ENCODE data around the gene FBXL7. TPM values are rescaled to one million over a fixed set of nuclear protein-coding genes. Genes with fewer than 3 reads are reported as not detected.
A peak's percentile ranks its signal among the peaks of the same experiment; 100 is the strongest.

The FBXL7 gene
- total RNA-seq, 1 experiment from 2014 or later: not detected

- Histone ChIP-seq H3K27me3 (ENCODE audit: control insufficient read depth, insufficient read depth, low read length) (no peaks in the 10 kb centered on the region; the same call in 1 of the 2 replicates), H3K4me1 (ENCODE audit: control insufficient read depth, insufficient read depth, low read length) (no peaks in the 10 kb centered on the region), H3K27ac (ENCODE audit: low read length) (no peak overlapping the region), H3K36me3 (ENCODE audit: control insufficient read depth, insufficient read depth, low read length) (no peaks in the 10 kb centered on the region), H3K9me3 (ENCODE audit: control insufficient read depth, insufficient read depth, low read depth, low read length) (no peaks in the 10 kb centered on the region), H3K4me3 (ENCODE audit: low read depth in 2 of 2, low read length in 2 of 2) (no peak overlapping the region)
- POLR2A ChIA-PET: no interaction called here
- in situ Hi-C loops (cut with HindIII; ENCODE audit: low pct_unique_long_range_greater_than_20kb, low sequenced_read_pairs) (no loop called here), intact Hi-C loops (cut with micrococcal nuclease; ENCODE audit: unreplicated experiment) (no loop called here)
- no peak for ATAC-seq
- BruUV-seq (replicated peaks): no TSS peak
- DNase-seq (ENCODE audit: low read depth, low spot score): no peak
- CTCF ChIA-PET: no interaction called here
- TF ChIP-seq TCF7L2 (IDR thresholded peaks at IDR 0.05; ENCODE audit: low read depth, low read length) (no peak), REST (IDR thresholded peaks at IDR 0.05; ENCODE audit: insufficient read depth in 1 of 2, low read depth in 2 of 2, low read length in 1 of 2) (no peak), POLR2AphosphoS5 (IDR thresholded peaks at IDR 0.05; ENCODE audit: low read depth, low read length) (no peak), SIN3A (IDR thresholded peaks at IDR 0.05; ENCODE audit: borderline replicate concordance, insufficient read depth, low read depth, low read length) (no peak), CTCF (IDR thresholded peaks at IDR 0.05) (no peak)
Observed at GRCh38 chr5:15496886-15497285, 3.1 kb upstream of the FBXL7 start.

GRCh38 chr5:15500325-15501001, 483 bp downstream of the FBXL7 start:
- H3K27ac ChIP-seq (ENCODE audit: low read length): no peak overlapping the region
- no peaks in the 10 kb centered on the region for H3K36me3 ChIP-seq (ENCODE audit: control insufficient read depth, insufficient read depth, low read length)
- no peaks in the 10 kb centered on the region; the same call in 1 of the 2 replicates for H3K27me3 ChIP-seq (ENCODE audit: control insufficient read depth, insufficient read depth, low read length)
- peak overlapping the region in 1 of 2 experiments; percentile 41; a peak in 1 of 4 replicates for H3K4me3 ChIP-seq (ENCODE audit: low read depth in 2 of 2, low read length in 2 of 2)
- intact Hi-C loops (cut with micrococcal nuclease; ENCODE audit: unreplicated experiment): no loop called here
- H3K9me3 ChIP-seq (ENCODE audit: control insufficient read depth, insufficient read depth, low read depth, low read length): no peaks in the 10 kb centered on the region
- H3K4me1 ChIP-seq (ENCODE audit: control insufficient read depth, insufficient read depth, low read length): no peaks in the 10 kb centered on the region
- ATAC-seq: no peak
- TF ChIP-seq POLR2AphosphoS5 (IDR thresholded peaks at IDR 0.05; ENCODE audit: low read depth, low read length) (no peak), REST (IDR thresholded peaks at IDR 0.05; ENCODE audit: insufficient read depth in 1 of 2, low read depth in 2 of 2, low read length in 1 of 2) (no peak), CTCF (IDR thresholded peaks at IDR 0.05) (no peak)
- DNase-seq (ENCODE audit: low read depth, low spot score): no peak
- ChIA-PET CTCF (no interaction called here), POLR2A (no interaction called here)
- BruUV-seq (replicated peaks): no TSS peak
- in situ Hi-C loops (cut with HindIII; ENCODE audit: low pct_unique_long_range_greater_than_20kb, low sequenced_read_pairs): no loop called here

All from Panc1 (cell line).